Neutrophil (primary cell): Measurements from ENCODE around the gene RUNX2.

Experiments used
- H3K27ac ChIP-seq: fragments of 200-600 bp; sonication (generic); 2 replicates; pipeline ENCODE4 v1.5.1; 2016; ENCODE audit warnings: mild to moderate bottlenecking, moderate library complexity
- H3K27me3 ChIP-seq: fragments of 200-600 bp; sonication (generic); 2 replicates; pipeline ENCODE4 v1.6.0; 2016; ENCODE audit warnings: mild to moderate bottlenecking
- H3K36me3 ChIP-seq: fragments of 200-600 bp; sonication (generic); 2 replicates; pipeline ENCODE4 v1.5.1; 2017
- H3K4me1 ChIP-seq, 2 experiments: fragments of 200-600 bp in 1 of 2; sonication (generic) in 1 of 2; 1 replicate in 1 of 2; 2 replicates in 1 of 2; pipeline versions ENCODE4 v1.5.1 to v1.6.1; 2013 to 2016; ENCODE audit warnings: low read depth in 1 of 2, low read length in 1 of 2, mild to moderate bottlenecking in 1 of 2, moderate library complexity in 1 of 2; ENCODE audit not compliant: control insufficient read depth in 1 of 2, insufficient read depth in 1 of 2
- H3K4me3 ChIP-seq, 2 experiments: fragments of 200-600 bp in 1 of 2; sonication (generic) in 1 of 2; 1 replicate in 1 of 2; 2 replicates in 1 of 2; pipeline ENCODE4 v1.5.1; 2013 to 2016; ENCODE audit warnings: low read depth in 1 of 2, low read length in 1 of 2, mild to moderate bottlenecking in 1 of 2, moderate library complexity in 1 of 2
- H3K9me3 ChIP-seq: fragments of 200-600 bp; sonication (generic); 2 replicates; pipeline ENCODE4 v1.5.1; 2016
- TF ChIP-seq, protein P1 (sequence below): fragments of 200-600 bp; sonication (generic); IDR thresholded peaks from 2 replicates; pipeline ENCODE4 v1.5.1; 2016; ENCODE audit warnings: antibody characterized with exemption

RUNX2 gene

DNA sequence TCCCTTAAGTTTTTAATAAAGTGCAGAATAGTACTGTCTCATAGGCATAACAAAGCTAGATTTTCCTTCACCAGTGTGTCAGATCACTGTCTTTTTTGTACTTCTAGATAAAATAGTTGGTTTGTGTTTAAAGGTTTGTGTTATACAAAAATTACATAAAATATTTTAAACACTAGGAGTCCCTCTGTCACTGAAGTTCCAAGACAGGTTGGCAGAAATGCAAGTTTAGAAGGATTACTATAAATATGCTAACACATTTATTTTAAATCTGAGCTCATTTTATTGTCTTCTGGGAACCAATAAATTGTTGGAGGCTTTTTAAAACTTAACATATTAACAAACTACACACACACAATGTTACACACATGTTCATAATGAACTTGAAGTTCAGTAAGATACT, 30.8 kb upstream of the RUNX2 start:
- TF ChIP-seq, protein P1, sequence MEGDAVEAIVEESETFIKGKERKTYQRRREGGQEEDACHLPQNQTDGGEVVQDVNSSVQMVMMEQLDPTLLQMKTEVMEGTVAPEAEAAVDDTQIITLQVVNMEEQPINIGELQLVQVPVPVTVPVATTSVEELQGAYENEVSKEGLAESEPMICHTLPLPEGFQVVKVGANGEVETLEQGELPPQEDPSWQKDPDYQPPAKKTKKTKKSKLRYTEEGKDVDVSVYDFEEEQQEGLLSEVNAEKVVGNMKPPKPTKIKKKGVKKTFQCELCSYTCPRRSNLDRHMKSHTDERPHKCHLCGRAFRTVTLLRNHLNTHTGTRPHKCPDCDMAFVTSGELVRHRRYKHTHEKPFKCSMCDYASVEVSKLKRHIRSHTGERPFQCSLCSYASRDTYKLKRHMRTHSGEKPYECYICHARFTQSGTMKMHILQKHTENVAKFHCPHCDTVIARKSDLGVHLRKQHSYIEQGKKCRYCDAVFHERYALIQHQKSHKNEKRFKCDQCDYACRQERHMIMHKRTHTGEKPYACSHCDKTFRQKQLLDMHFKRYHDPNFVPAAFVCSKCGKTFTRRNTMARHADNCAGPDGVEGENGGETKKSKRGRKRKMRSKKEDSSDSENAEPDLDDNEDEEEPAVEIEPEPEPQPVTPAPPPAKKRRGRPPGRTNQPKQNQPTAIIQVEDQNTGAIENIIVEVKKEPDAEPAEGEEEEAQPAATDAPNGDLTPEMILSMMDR: no peak
- H3K27me3 ChIP-seq: no peaks in the 10 kb centered on the region
- no peaks in the 10 kb centered on the region for H3K9me3 ChIP-seq
- peaks cover 3 to 9% of the 10 kb centered on the region in 2 experiments for H3K4me1 ChIP-seq
- H3K36me3 ChIP-seq: no peaks in the 10 kb centered on the region
- no peak overlapping the region for H3K27ac ChIP-seq
- no peak overlapping the region for H3K4me3 ChIP-seq

GRCh38 chr6:45299096-45299581, 29.0 kb upstream of the RUNX2 start:
- Histone ChIP-seq H3K4me1 (peaks cover 3 to 9% of the 10 kb centered on the region in 2 experiments), H3K27me3 (no peaks in the 10 kb centered on the region), H3K27ac (no peak overlapping the region), H3K4me3 (no peak overlapping the region), H3K9me3 (no peaks in the 10 kb centered on the region), H3K36me3 (no peaks in the 10 kb centered on the region)
- TF ChIP-seq, protein P1: no peak

GRCh38 chr6:45300736-45301135, 27.4 kb upstream of the RUNX2 start:
- Histone ChIP-seq H3K36me3 (no peaks in the 10 kb centered on the region), H3K9me3 (no peaks in the 10 kb centered on the region), H3K4me3 (no peak overlapping the region)

DNA sequence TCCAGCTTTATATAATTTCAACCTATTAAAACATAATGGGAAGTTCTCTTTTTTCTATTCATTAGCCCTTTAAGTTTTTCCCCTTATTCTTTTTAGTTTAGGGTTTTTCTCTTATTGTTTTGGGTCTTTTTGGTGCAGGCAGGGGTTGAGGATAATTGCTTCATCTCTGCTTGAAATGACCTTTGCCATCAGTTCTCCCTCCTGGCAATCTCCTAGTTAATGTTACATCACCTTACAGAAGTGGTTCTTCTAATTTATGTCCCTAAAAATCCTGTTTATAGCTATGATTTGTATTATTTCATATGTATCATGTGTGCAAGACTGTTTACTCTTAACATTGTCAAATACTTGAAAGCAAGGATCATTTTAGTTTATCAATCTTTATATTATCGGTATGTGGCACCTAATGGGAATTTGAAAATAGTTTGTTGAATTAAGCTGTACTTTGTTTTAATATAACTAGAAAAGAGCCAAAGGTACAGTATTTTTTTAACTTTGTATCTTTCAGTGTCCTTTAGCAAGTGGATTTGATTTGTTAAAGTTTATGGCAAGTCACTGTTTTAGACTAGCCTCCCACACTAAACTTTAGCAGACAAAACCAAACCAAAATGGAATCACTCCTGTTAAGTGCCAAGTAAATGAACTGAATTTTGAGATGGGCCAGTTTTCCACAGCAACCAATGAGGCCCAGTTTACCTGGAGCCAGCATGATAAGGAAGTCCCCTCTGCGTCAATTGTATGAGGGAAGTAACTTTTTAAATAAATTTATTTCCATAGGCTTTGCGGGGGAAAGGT, 26.6 kb upstream of the RUNX2 start:
- H3K36me3 ChIP-seq: no peaks in the 10 kb centered on the region
- TF ChIP-seq, protein P1: no peak
- no peak overlapping the region for H3K4me3 ChIP-seq
- peaks cover 3 to 9% of the 10 kb centered on the region in 2 experiments for H3K4me1 ChIP-seq
- H3K9me3 ChIP-seq: no peaks in the 10 kb centered on the region
- H3K27me3 ChIP-seq: no peaks in the 10 kb centered on the region
- H3K27ac ChIP-seq: no peak overlapping the region

More at GRCh38 chr6:45300736-45301135, 27.4 kb upstream of the RUNX2 start:
- Histone ChIP-seq H3K27me3 (no peaks in the 10 kb centered on the region), H3K27ac (no peak overlapping the region), H3K4me1 (peaks cover 3 to 9% of the 10 kb centered on the region in 2 experiments)
- TF ChIP-seq, protein P1: no peak

- TF ChIP-seq, protein P1: no peak
- H3K4me1 ChIP-seq: peaks cover 3 to 9% of the 10 kb centered on the region in 2 experiments
- no peaks in the 10 kb centered on the region for H3K36me3 ChIP-seq
- H3K27ac ChIP-seq: no peak overlapping the region
- no peaks in the 10 kb centered on the region for H3K9me3 ChIP-seq
- no peaks in the 10 kb centered on the region for H3K27me3 ChIP-seq
- no peak overlapping the region for H3K4me3 ChIP-seq
Observed at GRCh38 chr6:45302832-45303231, 25.3 kb upstream of the RUNX2 start.
